Ishikawa (cell line): ENCODE data around the gene AOC1.

Source experiments
- CEBPB ChIP-seq: IDR thresholded peaks from 2 replicates; pipeline ENCODE4 v1.6.1; 2012
- CREB1 ChIP-seq: IDR thresholded peaks from 2 replicates; pipeline ENCODE4 v1.6.1; 2012; ENCODE audit warnings: low read depth
- EP300 ChIP-seq: IDR thresholded peaks from 2 replicates; pipeline ENCODE4 v1.6.1; 2012; ENCODE audit warnings: borderline replicate concordance
- FOXM1 ChIP-seq: IDR thresholded peaks from 2 replicates; pipeline ENCODE4 v1.6.1; 2012; ENCODE audit warnings: low read depth, borderline replicate concordance
- MAX ChIP-seq: IDR thresholded peaks from 2 replicates; pipeline ENCODE4 v1.6.1; 2012
- RAD21 ChIP-seq: IDR thresholded peaks from 2 replicates; pipeline ENCODE4 v1.6.1; 2012; ENCODE audit warnings: low read depth
- REST ChIP-seq: IDR thresholded peaks from 2 replicates; pipeline ENCODE4 v1.6.1; 2012; ENCODE audit warnings: low read depth, mild to moderate bottlenecking
- TAF1 ChIP-seq: IDR thresholded peaks from 2 replicates; pipeline ENCODE4 v1.6.1; 2012; ENCODE audit warnings: low read depth, mild to moderate bottlenecking
- YY1 ChIP-seq: IDR thresholded peaks from 2 replicates; pipeline ENCODE4 v1.6.1; 2012; ENCODE audit warnings: low read depth
- ZBTB7A ChIP-seq: IDR thresholded peaks from 2 replicates; pipeline ENCODE4 v1.6.1; 2012; ENCODE audit warnings: low read depth

GRCh38 chr7:150877536-150877935 lies 25.2 kb downstream of the AOC1 start:
- TF ChIP-seq RAD21 (no peak), YY1 (no peak), FOXM1 (no peak), CEBPB (no peak), EP300 (no peak), MAX (no peak), CREB1 (no peak), ZBTB7A (no peak), TAF1 (no peak), REST (no peak)
